ENCODE measurements around the gene SEC14L2.

GRCh38 chr22:30371981-30372380, 24.8 kb upstream of the SEC14L2 start:
- TF ChIP-seq CTCF (IDR thresholded peaks at IDR 0.05; ENCODE audit: insufficient read depth, low read length, poor library complexity, severe bottlenecking) (no peak), EZH2phosphoT487 (conservative IDR thresholded peaks at IDR 0.05; ENCODE audit: low read length) (no peak)
